Skin of body (tissue), 2 donors: ENCODE data around the gene WDR1. TPM values are rescaled to one million over a fixed set of nuclear protein-coding genes. Genes with fewer than 3 reads are reported as not detected.

Source experiments
- DNase-seq: peaks from one replicate; lab custom pipeline; 2025; lab: John Stamatoyannopoulos, UW
- total RNA-seq: library from RNA; depleted of rRNA; stranded (reverse); fragments of >200 nt; gene quantifications from one replicate; pipeline ENCODE4 v1.2.3, GENCODE V29; 2014

Gene WDR1
- 90.7 TPM for total RNA-seq

- DNase-seq = peak; percentile 99
Observed at GRCh38 chr4:10116569-10117358, at the start of gene WDR1. Gene WDR1 (minus strand): TSS chr4:10116799. CDS start chr4:10116666, 133 bp downstream.

- DNase-seq = peak; percentile 18
Observed at GRCh38 chr4:10164877-10165283, 48.3 kb upstream of the WDR1 start.

DNA sequence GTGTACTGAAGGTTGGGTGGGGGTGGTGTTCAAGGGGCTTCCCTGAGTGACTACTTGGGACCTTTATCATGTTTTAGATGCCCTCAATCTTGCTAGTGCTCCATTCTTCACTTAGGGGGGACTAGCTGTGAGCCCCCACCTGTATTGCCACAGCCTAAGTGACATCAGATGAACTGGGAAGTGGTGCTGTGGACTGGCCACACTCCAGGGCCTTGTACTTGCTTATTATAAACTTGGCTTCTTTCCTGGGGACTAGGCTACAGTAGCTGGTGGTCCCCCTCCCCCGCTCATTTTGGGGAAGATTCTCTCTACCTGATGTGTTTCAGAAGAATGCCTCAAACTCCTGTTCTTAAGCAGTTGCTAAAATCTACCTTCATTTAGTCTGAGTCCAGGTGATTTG lies 46.7 kb upstream of the WDR1 start:
- no peak for DNase-seq

GRCh38 chr4:10162341-10163000 lies 45.9 kb upstream of the WDR1 start:
- DNase-seq = no peak

- DNase-seq = no peak
Observed at GRCh38 chr4:10161840-10162239, 45.2 kb upstream of the WDR1 start.

GRCh38 chr4:10161146-10161545 lies 44.5 kb upstream of the WDR1 start:
- DNase-seq = no peak

DNA sequence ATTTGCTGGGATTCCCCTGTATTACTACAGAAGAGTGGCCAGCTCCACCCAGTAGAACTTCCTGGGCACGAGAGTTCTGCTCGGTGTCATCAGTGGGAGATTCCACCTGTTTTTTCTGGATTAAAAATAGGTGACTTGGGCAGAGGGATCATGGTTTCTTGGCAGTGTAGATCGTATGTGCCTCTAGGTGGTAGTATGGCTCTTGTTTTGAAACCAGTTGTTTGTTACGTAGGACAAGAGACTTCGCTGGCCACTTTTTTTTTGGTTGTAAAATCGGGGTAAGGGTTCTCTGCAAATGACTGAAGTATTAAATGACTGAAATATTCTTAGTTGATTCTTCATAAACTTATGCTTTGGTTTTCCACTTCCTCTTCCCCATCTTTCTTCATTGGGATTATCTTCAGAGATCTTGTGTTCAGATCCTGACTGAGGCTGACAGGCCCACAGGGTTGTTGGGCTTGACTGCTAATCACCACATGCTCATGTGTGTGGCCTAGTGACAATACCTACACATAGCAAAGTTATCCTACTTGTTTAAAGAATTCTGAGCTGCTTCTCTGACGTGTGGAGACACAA lies 43.8 kb upstream of the WDR1 start:
- no peak for DNase-seq

- no peak for DNase-seq
Observed at GRCh38 chr4:10159671-10160070, 43.1 kb upstream of the WDR1 start.

- no peak for DNase-seq
Observed at GRCh38 chr4:10158333-10158942, 41.8 kb upstream of the WDR1 start.

DNA sequence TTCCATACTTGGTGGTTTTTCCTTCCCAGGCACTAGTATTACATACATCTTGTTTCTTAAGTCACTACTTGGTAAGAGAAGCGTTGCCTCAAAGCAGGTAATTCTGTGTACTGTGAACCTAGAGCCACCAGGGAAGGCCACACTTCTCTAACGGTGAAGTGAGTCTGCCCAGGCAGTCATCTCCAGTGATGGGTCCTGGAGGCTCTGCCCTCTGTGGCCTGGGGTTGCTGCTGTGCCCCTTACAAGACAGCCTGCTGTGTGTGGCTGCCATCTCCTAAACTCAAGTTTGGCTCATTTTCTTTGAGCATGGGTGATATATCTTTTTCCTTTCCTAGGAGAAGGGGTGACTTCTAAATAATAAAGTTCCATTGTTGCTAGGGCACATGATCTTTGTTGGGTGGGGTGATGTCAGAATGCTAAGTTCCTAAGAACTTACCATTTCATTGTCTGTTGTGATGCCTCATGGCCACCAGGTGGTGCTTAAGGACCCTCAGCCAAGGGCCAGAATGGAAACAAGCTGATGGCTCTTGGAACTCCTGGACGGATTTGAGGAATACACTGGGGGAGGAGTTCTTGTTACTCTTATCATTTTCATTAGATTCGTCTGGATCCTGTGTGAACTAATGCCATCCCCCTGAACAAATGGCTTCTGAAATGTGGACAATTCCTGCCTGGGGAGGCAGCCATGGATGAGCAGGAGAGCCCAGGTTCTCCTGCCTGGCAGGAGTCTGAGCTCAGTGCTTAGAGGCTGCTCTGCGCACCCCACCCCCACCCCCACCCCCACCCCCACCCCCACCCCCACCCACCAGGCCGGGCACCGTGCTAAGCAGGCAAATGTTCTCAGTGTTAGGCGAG lies 41.1 kb upstream of the WDR1 start:
- peak; percentile 58 for DNase-seq

- no peak for DNase-seq
Observed at GRCh38 chr4:10154241-10154640, 37.6 kb upstream of the WDR1 start.

GRCh38 chr4:10153161-10153560 lies 36.6 kb upstream of the WDR1 start:
- DNase-seq = no peak

DNA sequence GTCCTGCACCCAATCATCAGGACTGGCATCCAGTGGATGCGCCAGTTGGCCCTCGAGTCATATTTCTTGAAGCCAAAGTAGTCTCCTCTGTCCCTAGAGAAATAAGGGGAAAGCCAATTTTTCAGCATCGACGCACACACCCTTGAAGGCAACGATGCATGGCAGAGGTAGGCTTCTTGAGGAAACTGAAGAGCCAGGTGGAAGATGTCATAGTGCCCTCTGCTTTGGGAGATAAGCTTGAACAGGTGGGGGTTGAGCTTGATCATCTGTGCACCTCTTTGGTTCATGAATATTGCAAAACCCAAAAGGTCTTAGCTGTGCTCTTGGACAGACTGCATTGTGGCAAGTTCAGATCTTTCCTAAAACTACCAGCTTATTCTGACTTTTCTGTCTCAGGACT lies 34.6 kb upstream of the WDR1 start:
- DNase-seq = no peak

- DNase-seq = no peak
Observed at GRCh38 chr4:10144966-10145365, 28.4 kb upstream of the WDR1 start.

GRCh38 chr4:10144479-10144878 lies 27.9 kb upstream of the WDR1 start:
- DNase-seq = no peak

DNA sequence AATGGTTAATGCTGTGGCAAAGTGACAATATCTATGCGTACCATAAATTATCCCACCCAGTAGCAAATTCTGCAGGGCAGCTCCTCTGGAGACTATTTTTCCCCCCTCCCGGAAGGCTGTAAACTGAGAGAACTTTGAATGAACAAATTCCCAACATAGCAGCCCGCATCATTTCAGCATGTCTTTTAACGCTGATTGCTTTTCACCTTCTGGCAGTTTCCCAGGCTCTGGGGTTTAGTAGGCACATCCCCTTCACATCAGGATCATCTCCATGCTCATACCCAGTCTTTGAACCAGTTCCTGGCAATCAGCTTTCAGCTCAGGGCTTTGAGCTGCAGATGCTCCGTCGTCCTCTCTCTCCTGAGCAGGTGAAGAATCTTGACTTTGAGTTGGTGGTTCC lies 26.6 kb upstream of the WDR1 start:
- no peak for DNase-seq

DNA sequence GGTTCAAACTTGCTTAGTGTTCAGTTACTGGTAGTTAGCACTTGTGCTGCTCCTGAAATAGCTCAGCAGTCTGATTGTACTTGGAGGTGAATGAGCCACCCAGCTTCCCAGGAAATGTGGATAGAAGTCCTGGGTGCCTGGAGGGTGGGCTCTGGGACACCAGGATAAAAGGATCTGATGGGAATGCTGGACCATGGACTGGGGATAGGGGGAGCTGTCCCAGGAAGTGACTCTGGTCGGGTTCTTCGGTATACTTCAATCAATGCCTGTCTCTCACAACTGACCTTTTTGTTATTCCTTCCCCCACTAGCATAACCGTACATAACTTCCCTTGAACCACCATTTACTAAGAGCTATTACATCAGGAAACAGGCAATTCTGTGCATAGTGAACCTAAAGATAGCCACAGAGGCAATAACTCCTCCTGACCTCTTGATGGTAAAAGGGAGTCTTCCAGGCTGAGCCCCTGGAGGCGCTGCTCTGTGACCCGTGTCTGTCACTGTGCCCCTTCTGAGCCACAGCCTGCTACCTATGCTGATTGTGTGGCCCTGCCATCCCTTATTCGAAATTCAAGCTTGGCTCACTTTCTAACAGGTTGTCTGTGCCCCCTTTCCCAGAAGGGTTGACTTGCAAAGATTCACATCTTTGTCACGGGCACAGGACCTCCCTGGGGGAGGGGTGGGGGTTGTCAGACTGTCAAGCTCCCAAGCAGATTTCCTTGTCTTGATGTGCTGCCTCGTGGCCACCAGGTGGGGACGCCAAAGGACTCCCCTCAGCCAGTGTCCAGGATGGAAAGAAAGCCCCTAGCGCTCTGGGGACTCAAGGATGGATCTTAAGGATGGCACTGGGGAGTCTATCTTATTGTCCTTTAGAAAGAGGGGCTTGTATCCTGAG lies 24.5 kb upstream of the WDR1 start:
- no peak for DNase-seq

- DNase-seq = no peak
Observed at GRCh38 chr4:10139518-10139917, 22.9 kb upstream of the WDR1 start.

DNA sequence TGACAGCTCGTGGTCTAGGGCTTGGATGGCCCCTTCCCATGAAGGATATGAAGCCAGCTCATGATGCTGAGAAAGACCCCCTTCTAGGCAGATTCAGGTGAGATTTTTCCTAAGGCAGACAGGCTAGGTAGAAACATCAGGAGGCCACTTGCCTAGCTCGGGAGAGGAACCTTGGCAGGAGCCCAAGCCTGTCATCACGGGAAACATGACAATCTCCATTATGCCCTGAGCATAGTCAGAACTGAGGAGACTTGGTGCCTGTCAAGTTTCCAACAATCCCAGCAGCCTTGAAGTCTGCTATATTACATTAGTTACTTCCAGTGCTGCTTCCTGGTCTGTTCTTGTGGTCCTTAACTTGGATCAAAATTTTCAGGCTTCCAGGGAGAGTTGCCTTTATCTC lies 18.7 kb upstream of the WDR1 start:
- DNase-seq = no peak

DNA sequence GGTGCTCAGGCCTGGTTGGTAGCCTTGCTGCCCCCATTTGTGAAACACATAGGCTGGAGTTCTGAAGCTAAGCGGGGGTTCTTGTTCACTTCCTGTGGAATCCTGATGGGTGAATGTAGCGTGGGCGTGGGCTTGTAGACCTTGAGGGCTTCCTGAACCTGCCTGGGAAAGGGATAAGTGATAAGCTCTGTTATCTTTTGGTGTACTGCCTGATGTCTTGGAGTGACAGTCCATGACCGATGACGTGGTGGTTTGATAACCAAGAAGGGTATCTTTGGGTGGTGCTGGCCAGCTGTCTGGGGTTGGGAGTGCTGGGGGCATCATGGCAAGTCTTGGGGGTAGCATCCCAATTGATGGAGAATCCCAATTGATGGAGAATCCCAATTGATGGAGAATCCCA lies 17.5 kb upstream of the WDR1 start:
- DNase-seq = no peak
